Coronary artery (tissue), 2 donors: ENCODE results near the gene ITGA2B.

Experiments used
- DNase-seq: peaks from one replicate; pipeline ENCODE4 v3.0.0-alpha.2; 2017; ENCODE audit warnings: low spot score
- H3K27ac ChIP-seq, 2 donors: fragments of 200-600 bp; sonication (generic); one replicate each; pipeline ENCODE4 v1.5.1; 2016 to 2019
- H3K4me3 ChIP-seq: fragments of 200-600 bp; sonication (generic); 2 replicates; pipeline ENCODE4 v1.5.1; 2016; ENCODE audit warnings: mild to moderate bottlenecking, moderate library complexity
- TF ChIP-seq, protein P1 (sequence below): fragments of 200-600 bp; sonication (generic); IDR thresholded peaks from one replicate; pipeline ENCODE4 v1.5.1; 2019; ENCODE audit warnings: antibody characterized with exemption

ITGA2B gene

DNA sequence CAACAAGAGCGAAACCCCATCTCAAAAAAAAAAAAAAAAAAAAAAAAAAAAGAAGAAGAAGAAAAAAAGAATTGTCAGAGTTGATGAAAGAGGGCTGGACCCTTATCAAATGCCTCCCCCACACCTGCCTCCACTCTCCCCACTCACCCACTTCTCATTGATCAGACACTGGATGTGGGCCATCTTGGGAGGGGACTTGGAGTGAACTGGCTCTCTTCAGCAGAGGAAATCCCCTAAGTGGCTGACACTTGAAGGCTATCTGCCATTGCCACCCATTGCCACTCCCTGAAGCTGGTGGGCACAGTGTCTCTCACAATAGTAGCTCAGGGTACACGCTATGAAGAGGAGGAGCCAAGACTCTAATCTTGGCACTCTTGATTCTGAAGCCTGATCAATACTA, 1.6 kb downstream of the ITGA2B start:
- H3K4me3 ChIP-seq, result no peak overlapping the region
- TF ChIP-seq, protein P1, sequence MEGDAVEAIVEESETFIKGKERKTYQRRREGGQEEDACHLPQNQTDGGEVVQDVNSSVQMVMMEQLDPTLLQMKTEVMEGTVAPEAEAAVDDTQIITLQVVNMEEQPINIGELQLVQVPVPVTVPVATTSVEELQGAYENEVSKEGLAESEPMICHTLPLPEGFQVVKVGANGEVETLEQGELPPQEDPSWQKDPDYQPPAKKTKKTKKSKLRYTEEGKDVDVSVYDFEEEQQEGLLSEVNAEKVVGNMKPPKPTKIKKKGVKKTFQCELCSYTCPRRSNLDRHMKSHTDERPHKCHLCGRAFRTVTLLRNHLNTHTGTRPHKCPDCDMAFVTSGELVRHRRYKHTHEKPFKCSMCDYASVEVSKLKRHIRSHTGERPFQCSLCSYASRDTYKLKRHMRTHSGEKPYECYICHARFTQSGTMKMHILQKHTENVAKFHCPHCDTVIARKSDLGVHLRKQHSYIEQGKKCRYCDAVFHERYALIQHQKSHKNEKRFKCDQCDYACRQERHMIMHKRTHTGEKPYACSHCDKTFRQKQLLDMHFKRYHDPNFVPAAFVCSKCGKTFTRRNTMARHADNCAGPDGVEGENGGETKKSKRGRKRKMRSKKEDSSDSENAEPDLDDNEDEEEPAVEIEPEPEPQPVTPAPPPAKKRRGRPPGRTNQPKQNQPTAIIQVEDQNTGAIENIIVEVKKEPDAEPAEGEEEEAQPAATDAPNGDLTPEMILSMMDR, result no peak
- no peak for DNase-seq
- no peak overlapping the region for H3K27ac ChIP-seq

DNA sequence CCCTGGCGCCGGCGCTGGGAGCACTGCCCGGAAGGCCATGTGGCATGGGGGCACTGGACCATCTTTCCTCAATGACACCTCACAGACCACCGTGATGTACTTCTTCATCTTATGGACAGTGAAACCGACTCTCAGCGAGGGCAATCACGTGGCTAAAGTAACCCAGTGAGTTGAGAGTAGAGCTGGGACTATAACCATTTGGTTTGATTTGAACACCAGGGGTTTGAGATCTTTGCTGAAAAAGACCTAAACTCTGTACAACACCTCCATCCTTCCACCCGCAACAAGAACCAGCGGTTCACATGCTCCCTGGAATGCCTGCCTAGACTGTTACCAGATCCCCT, 3.3 kb downstream of the ITGA2B start:
- Histone ChIP-seq H3K27ac (no peak overlapping the region), H3K4me3 (peak overlapping the region; percentile 67)
- DNase-seq, result no peak
- TF ChIP-seq, protein P1, result no peak

DNA sequence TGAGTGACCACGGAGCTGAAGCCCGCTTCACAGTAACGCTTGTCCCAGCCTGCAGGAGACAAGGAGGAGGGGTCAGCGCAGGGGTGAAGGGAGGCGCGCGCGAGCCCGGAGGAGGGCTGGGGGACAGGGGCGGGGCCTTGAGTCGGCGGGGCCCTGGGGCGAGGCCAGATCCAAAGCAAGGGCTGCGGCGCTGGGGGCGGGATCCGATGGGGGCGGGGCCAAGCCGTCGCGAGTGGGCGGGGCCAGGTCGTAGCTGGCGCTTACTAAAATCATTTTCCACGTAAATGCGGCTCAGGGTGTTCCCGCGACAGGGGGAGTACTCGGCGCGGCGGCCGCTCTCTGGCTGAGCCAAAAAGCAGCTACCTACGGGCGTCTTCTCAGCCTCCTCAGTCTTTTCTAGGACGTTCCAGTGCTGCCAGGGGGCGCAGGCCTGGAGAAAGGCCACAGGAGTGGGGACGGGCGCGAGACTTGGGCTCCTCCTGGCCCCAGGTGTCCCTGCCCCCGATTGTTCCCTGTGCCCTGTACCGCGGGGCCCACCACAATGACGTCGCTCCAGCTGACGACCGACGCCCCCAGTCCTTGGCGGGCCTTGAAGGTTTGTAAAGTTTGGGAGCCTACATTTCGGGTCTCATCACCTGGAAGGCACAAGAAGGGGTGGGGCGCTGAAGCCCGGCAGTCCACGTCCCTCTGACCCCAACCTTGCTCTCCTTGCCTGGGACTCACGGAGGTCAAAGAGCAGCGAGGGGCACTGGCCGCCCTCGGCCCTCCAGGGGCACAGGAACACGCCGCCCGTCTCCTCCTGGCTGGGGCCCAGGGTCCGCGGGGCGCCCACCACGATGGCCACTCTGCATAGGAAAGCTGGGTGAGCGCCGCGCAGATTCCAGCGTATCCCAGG, 3.9 kb downstream of the ITGA2B start:
- no peak overlapping the region for H3K27ac ChIP-seq
- TF ChIP-seq, protein P1, result no peak
- no peak for DNase-seq
- H3K4me3 ChIP-seq, result peak overlapping the region; percentile 67

DNA sequence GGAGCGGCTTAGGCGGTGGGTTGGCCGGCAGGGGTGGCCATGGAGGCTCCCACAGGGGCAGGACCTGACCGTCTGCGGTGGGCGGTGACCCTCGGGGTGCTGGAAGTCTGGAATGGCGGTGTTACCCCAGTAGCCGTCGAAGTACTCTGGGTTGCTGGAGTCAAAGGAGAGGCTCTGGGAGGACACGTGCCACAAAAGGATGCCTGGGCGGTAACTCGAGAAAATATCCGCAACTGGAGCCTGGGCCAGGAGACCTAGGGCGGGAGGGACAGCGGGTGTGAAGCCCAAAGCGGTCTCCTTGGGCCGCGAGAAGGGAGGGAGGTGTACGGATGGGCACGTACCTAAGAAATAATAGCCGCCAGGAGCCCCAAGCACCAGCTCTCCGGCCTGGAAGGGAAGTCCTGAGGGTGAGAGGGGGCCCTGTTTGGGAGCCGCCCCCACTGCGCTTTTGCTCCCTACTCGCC, 4.6 kb downstream of the ITGA2B start:
- peak overlapping the region; percentile 67 for H3K4me3 ChIP-seq
- TF ChIP-seq, protein P1, result no peak
- no peak overlapping the region for H3K27ac ChIP-seq
- no peak for DNase-seq

DNA sequence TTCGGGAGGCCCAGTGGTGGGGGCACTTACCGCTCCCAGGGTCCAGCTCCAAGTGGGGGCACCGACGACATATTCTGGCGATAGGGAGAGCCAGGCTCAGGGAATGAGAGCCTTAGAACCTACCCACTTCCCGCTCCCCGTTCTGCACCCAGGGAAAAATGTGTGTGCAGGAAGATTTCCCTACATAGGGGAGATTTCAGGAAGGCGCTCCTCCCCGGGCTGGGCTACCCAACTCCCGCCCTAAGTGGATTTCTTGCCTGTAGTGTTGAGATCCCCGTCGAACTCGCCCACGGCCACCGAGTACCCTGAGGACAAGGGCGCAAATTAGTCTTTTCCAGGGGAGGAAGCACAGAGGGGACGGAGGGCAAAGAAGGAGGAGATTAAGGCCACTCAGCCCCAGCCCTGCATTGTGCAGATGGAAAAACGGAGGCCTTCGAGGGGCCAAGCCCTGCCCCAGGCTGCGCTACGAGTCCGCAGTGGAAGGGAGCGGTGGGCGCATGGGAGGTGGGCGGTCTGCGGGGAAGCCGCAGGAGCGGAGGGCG, 5.1 kb downstream of the ITGA2B start:
- TF ChIP-seq, protein P1, result no peak
- no peak for DNase-seq

DNA sequence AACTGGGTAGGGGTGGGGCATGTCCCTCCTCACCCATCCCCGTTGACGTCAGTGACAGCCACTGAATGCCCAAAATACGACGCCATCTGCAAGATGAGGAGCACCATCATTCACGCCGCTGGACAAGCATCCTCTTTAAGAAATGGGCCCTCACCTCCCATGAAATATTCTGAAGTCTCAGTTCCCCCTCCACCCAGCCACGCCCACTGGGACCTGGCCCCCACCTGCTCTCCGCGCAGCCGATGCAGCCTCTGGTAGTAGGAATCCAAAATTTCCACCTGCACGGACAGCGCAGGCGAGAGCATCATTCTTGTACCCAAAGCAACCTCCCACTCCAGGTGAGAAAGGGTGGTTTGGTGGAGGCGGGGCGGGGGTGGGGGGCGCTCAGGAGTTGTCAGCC, 5.6 kb downstream of the ITGA2B start:
- TF ChIP-seq, protein P1, result no peak
- no peak overlapping the region for H3K4me3 ChIP-seq
- no peak overlapping the region for H3K27ac ChIP-seq
- DNase-seq, result no peak

More for the DNA sequence above, 5.1 kb downstream of the ITGA2B start:
- H3K27ac ChIP-seq, result no peak overlapping the region
- peak overlapping the region; percentile 67 for H3K4me3 ChIP-seq

DNA sequence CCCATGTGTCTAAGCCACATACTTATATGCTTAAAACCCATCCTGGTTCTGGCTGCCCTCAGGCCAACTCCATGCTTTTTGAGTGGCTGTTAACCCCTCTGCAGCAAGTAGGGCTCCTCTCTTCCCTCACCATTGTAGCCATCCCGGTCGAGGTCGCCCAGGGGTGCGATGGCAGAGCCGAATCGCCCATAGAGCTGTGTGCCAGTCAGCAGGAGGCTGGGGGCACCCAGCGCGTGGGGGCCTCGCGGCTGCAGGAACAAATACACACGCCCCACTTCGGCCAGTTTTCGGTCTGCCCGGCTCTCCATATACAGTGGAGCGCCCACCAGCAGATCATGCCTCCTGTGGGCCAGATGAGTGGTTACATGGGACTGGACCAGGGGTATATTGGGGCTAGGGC, 6.1 kb downstream of the ITGA2B start:
- DNase-seq, result no peak
- Histone ChIP-seq H3K4me3 (no peak overlapping the region), H3K27ac (no peak overlapping the region)
- TF ChIP-seq, protein P1, result no peak
